Suprapubic skin (tissue), 4 donors: ENCODE results near the gene GAS7. TPM values are rescaled to one million over a fixed set of nuclear protein-coding genes. Genes with fewer than 3 reads are reported as not detected.

Experiments
- DNase-seq, 2 donors: peaks; one replicate each; pipeline ENCODE4 v3.0.0-alpha.2; 2019; ENCODE audit warnings: low spot score in 2 of 2
- H3K27ac ChIP-seq: fragments of 200-600 bp; sonication (generic); one replicate; pipeline ENCODE4 v1.5.1; 2019
- H3K27me3 ChIP-seq: fragments of 200-600 bp; sonication (generic); one replicate; pipeline ENCODE4 v1.5.1; 2019
- H3K36me3 ChIP-seq: fragments of 200-600 bp; sonication (generic); one replicate; pipeline ENCODE4 v1.5.1; 2019
- H3K4me1 ChIP-seq: fragments of 200-600 bp; sonication (generic); one replicate; pipeline ENCODE4 v1.5.1; 2019
- H3K4me3 ChIP-seq: fragments of 200-600 bp; sonication (generic); one replicate; pipeline ENCODE4 v1.5.1; 2019; ENCODE audit warnings: mild to moderate bottlenecking
- H3K9me3 ChIP-seq: fragments of 200-600 bp; sonication (generic); one replicate; pipeline ENCODE4 v1.5.1; 2019
- CTCF ChIP-seq, 2 donors: fragments of 200-600 bp in 1 of 2; fragments of 450-650 bp in 1 of 2; sonication (generic) in 1 of 2; IDR thresholded peaks; one replicate each; pipeline ENCODE4 v1.5.1; 2016 to 2019; ENCODE audit warnings: antibody characterized with exemption in 2 of 2, mild to moderate bottlenecking in 1 of 2, moderate library complexity in 1 of 2
- EP300 ChIP-seq: sonication (generic); formaldehyde crosslinking; IDR thresholded peaks from one replicate; pipeline ENCODE4 v1.6.1; 2017; ENCODE audit warnings: antibody characterized with exemption
- POLR2A ChIP-seq, 2 donors: fragments of 450-650 bp; IDR thresholded peaks; one replicate each; pipeline ENCODE4 v1.6.1; 2017; ENCODE audit warnings: antibody characterized with exemption in 2 of 2, mild to moderate bottlenecking in 2 of 2, moderate library complexity in 2 of 2
- POLR2AphosphoS5 ChIP-seq, 3 donors: sonication (generic); formaldehyde crosslinking; IDR thresholded peaks; one replicate each; pipeline ENCODE4 v1.6.1; 2017; ENCODE audit warnings: antibody characterized with exemption in 3 of 3
- WGBS: methylation state at CpG from one replicate; pipeline ENCODE4 v1.1.5; 2018; 5-methylcytosine and 5-hydroxymethylcytosine counted together
- total RNA-seq, 4 donors: library from RNA; depleted of rRNA; stranded (reverse); fragments of >200 nt; gene quantifications; one replicate each; pipeline ENCODE4 v1.1.0, GENCODE V29; 2016

The GAS7 gene
- total RNA-seq, 4 donors from 2014 or later, result 45.7 to 106 (median 74.2) TPM

DNA sequence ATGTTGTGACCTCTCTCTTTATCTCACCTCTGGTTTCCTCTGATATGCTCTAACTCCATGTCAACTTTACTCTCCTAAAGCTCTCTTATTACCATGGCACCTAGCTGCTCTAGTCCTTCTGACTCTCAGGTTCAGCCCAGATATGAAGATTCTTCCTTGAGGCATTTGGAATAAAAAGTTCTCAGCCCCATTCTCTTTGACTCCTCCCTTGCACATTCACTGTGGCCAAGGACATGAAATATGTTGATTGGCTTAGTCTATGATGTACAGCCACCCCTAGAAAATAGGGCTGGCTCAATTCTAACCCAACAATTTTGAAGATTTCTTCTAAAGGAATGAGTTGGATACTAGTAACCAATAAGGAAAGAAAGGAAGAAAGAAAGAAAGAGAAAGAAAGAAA, 20.8 kb upstream of the GAS7 start:
- Histone ChIP-seq H3K27me3 (no peaks in the 10 kb centered on the region), H3K4me1 (no peaks in the 10 kb centered on the region), H3K9me3 (no peaks in the 10 kb centered on the region), H3K27ac (no peak overlapping the region), H3K4me3 (no peak overlapping the region), H3K36me3 (no peaks in the 10 kb centered on the region)
- no peak for DNase-seq
- TF ChIP-seq POLR2AphosphoS5 (IDR thresholded peaks at IDR 0.05) (no peak), CTCF (IDR thresholded peaks at IDR 0.05) (no peak), POLR2A (IDR thresholded peaks at IDR 0.05) (no peak), EP300 (no peak)

- no peaks in the 10 kb centered on the region for H3K4me1 ChIP-seq
- no peaks in the 10 kb centered on the region for H3K27me3 ChIP-seq
- H3K4me3 ChIP-seq, result no peak overlapping the region
- 100% methylated on average over 1 of the region's 1 CpG for WGBS
- no peaks in the 10 kb centered on the region for H3K36me3 ChIP-seq
- no peak overlapping the region for H3K27ac ChIP-seq
- TF ChIP-seq POLR2AphosphoS5 (IDR thresholded peaks at IDR 0.05) (no peak), POLR2A (IDR thresholded peaks at IDR 0.05) (no peak), EP300 (no peak), CTCF (IDR thresholded peaks at IDR 0.05) (no peak)
- H3K9me3 ChIP-seq, result no peaks in the 10 kb centered on the region
- no peak for DNase-seq
These were observed 19.5 kb upstream of the GAS7 start for GRCh38 chr17:10217916-10218315.

DNA sequence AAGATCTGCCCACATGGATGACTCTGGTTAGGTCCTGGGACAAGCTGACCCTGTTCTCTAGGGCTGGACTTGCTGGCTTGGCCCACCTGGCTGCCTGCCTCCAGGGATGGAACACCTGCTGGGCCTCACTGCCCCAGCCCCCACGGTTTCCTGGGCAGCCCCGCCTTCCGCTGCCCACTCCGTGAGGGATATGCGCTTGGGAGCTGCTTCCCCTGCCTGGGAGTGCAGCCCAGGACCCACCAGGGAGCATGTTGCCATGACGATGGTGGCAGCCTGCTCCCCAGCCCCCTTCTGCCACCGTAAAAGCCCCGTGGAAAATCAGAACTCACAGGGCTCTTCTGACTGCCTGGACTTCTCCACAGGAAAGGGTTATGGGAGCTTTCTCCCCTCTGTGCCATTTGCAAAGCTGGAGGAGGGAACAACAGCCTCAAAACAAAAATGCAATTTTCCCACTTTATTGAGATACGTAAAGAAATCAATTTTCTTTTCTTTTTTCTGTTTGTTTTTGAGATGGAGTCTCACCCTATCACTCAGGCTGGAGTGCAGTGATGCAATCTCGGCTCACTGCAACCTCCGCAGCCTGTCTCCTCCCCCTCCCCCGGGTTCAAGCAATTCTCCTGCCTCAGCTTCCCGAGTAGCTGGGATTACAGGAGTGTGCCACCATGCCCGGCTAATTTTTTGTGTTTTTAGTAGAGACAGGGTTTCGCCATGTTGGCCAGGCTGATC, 18.0 kb upstream of the GAS7 start:
- no peak overlapping the region for H3K4me3 ChIP-seq
- DNase-seq, result no peak
- H3K36me3 ChIP-seq, result no peaks in the 10 kb centered on the region
- no peaks in the 10 kb centered on the region for H3K4me1 ChIP-seq
- no peak overlapping the region for H3K27ac ChIP-seq
- no peaks in the 10 kb centered on the region for H3K27me3 ChIP-seq
- TF ChIP-seq POLR2AphosphoS5 (IDR thresholded peaks at IDR 0.05), result no peak
- TF ChIP-seq POLR2A (IDR thresholded peaks at IDR 0.05), result no peak
- TF ChIP-seq EP300, result no peak
- no peak for TF ChIP-seq CTCF (IDR thresholded peaks at IDR 0.05)
- WGBS, result 45% methylated on average over 15 of the region's 15 CpGs
- no peaks in the 10 kb centered on the region for H3K9me3 ChIP-seq

DNA sequence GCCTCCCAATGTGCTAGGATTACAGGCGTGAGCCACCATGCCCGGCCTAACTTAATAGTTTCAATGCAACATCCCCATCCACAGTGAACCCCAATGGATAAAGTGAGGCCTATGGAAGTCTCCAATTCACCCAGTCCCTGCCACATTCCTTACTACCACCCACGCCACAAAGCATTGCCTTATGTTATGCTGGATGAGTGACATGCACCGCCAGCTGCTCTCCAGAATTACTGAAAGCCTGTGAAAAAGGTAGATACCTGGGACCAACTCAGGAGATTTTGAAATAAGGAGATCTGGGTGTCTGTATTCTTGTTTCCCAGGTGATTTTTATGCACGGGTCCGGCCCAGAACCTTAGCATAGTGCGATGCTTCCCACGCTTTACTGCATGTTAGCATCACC, 16.9 kb upstream of the GAS7 start:
- 96% methylated on average over 8 of the region's 8 CpGs for WGBS
- Histone ChIP-seq H3K27me3 (no peaks in the 10 kb centered on the region), H3K9me3 (no peaks in the 10 kb centered on the region), H3K36me3 (no peaks in the 10 kb centered on the region), H3K4me1 (peaks cover under 1% of the 10 kb centered on the region), H3K4me3 (no peak overlapping the region), H3K27ac (no peak overlapping the region)
- no peak for DNase-seq
- TF ChIP-seq EP300, result no peak
- TF ChIP-seq POLR2A (IDR thresholded peaks at IDR 0.05), result no peak
- no peak for TF ChIP-seq POLR2AphosphoS5 (IDR thresholded peaks at IDR 0.05)
- no peak for TF ChIP-seq CTCF (IDR thresholded peaks at IDR 0.05)

- no peaks in the 10 kb centered on the region for H3K9me3 ChIP-seq
- no peak overlapping the region for H3K4me3 ChIP-seq
- no peaks in the 10 kb centered on the region for H3K27me3 ChIP-seq
- TF ChIP-seq POLR2AphosphoS5 (IDR thresholded peaks at IDR 0.05), result no peak
- no peak for TF ChIP-seq EP300
- no peak for TF ChIP-seq CTCF (IDR thresholded peaks at IDR 0.05)
- no peak for TF ChIP-seq POLR2A (IDR thresholded peaks at IDR 0.05)
- 88% methylated on average over 8 of the region's 8 CpGs for WGBS
- no peak for DNase-seq
- H3K27ac ChIP-seq, result no peak overlapping the region
- peaks cover 10% of the 10 kb centered on the region for H3K4me1 ChIP-seq
- H3K36me3 ChIP-seq, result no peaks in the 10 kb centered on the region
These were observed 13.3 kb upstream of the GAS7 start for GRCh38 chr17:10211666-10212065.
